Mesendoderm (in vitro differentiated cells): ENCODE results near the gene PCBP4.

Experiments
- DNase-seq: peaks from one replicate; pipeline ENCODE4 v3.0.0; 2013
- H2AK5ac ChIP-seq: 2 replicates; pipeline ENCODE4 v1.6.1; 2013; ENCODE audit warnings: low read length, inconsistent platforms
- H2BK120ac ChIP-seq: 2 replicates; pipeline ENCODE4 v1.6.1; 2013; ENCODE audit warnings: low read depth, mild to moderate bottlenecking, low read length, moderate library complexity, mixed read lengths
- H2BK15ac ChIP-seq: replicated peaks from 2 replicates; pipeline ENCODE4 v1.6.1; 2013; ENCODE audit warnings: low read depth, mild to moderate bottlenecking, moderate library complexity
- H2BK5ac ChIP-seq: 2 replicates; pipeline ENCODE4 v1.6.1; 2013; ENCODE audit warnings: low read length, inconsistent platforms
- H3K18ac ChIP-seq: 2 replicates; pipeline ENCODE4 v1.6.1; 2013; ENCODE audit warnings: mild to moderate bottlenecking, low read length, mixed read lengths
- H3K23ac ChIP-seq: one replicate; pipeline ENCODE4 v1.6.1; 2013; ENCODE audit warnings: low read length
- H3K27ac ChIP-seq: 2 replicates; pipeline ENCODE4 v1.5.1; 2013; ENCODE audit warnings: low read depth, mild to moderate bottlenecking, inconsistent platforms, low read length, moderate library complexity
- H3K27me3 ChIP-seq: 2 replicates; pipeline ENCODE4 v1.6.1; 2013; ENCODE audit warnings: low read length, control low read depth, mild to moderate bottlenecking, inconsistent platforms; ENCODE audit not compliant: insufficient read depth, poor library complexity
- H3K36me3 ChIP-seq: 2 replicates; pipeline ENCODE4 v1.6.1; 2013; ENCODE audit warnings: low read length, inconsistent platforms; ENCODE audit not compliant: control insufficient read depth, insufficient read depth
- H3K4ac ChIP-seq: one replicate; pipeline ENCODE4 v1.6.1; 2013; ENCODE audit warnings: low read depth, mild to moderate bottlenecking, low read length, moderate library complexity
- H3K4me1 ChIP-seq: 2 replicates; pipeline ENCODE4 v1.6.1; 2013; ENCODE audit warnings: low read depth, low read length, inconsistent platforms; ENCODE audit not compliant: control insufficient read depth
- H3K4me2 ChIP-seq: 2 replicates; pipeline ENCODE4 v1.6.1; 2013; ENCODE audit warnings: low read length
- H3K4me3 ChIP-seq: 2 replicates; pipeline ENCODE4 v1.5.1; 2013; ENCODE audit warnings: mild to moderate bottlenecking, low read length
- H3K56ac ChIP-seq: one replicate; pipeline ENCODE4 v1.6.1; 2013; ENCODE audit warnings: low read length
- H3K79me1 ChIP-seq: 2 replicates; pipeline ENCODE4 v1.6.1; 2013; ENCODE audit warnings: low read length, inconsistent platforms
- H3K79me2 ChIP-seq: 2 replicates; pipeline ENCODE4 v1.6.1; 2013; ENCODE audit warnings: mild to moderate bottlenecking, low read length; ENCODE audit not compliant: control insufficient read depth, insufficient read depth
- H3K9ac ChIP-seq: 2 replicates; pipeline ENCODE4 v1.6.1; 2013; ENCODE audit warnings: low read length, inconsistent platforms
- H4K5ac ChIP-seq: one replicate; pipeline ENCODE4 v1.6.1; 2013; ENCODE audit warnings: low read length
- H4K8ac ChIP-seq: one replicate; pipeline ENCODE4 v1.6.1; 2013; ENCODE audit warnings: low read depth, mild to moderate bottlenecking, control low read depth, low read length, moderate library complexity
- WGBS: extraction: QIAGEN DNeasy Blood & Tissue Kit; methylation state at CpG from one replicate; pipeline ENCODE4 v1.1.7; 2013; ENCODE audit warnings: low lambda C conversion rate, missing lambda C conversion rate; ENCODE audit not compliant: insufficient coverage; ENCODE audit errors: extremely low coverage; 5-methylcytosine and 5-hydroxymethylcytosine counted together

The PCBP4 gene

GRCh38 chr3:51947215-51947900 is 19.9 kb downstream of the PCBP4 start:
- Histone ChIP-seq H2AK5ac (no peak overlapping the region), H2BK120ac (no peak overlapping the region), H3K23ac (no peak overlapping the region), H2BK15ac (no peak overlapping the region), H3K36me3 (no peaks in the 10 kb centered on the region), H3K18ac (no peak overlapping the region), H4K8ac (no peak overlapping the region), H3K27me3 (no peaks in the 10 kb centered on the region), H4K5ac (no peak overlapping the region), H3K56ac (no peak overlapping the region), H3K4me2 (no peak overlapping the region), H3K4ac (no peak overlapping the region), H3K4me1 (peaks cover 2% of the 10 kb centered on the region), H3K9ac (no peak overlapping the region), H3K4me3 (no peak overlapping the region), H2BK5ac (no peak overlapping the region), H3K27ac (no peak overlapping the region), H3K79me1 (no peaks in the 10 kb centered on the region), H3K79me2 (no peaks in the 10 kb centered on the region)
- DNase-seq: no peak
- WGBS: no CpG with 5 or more reads among the region's 13 CpGs

- no peak overlapping the region for H4K8ac ChIP-seq
- H3K4ac ChIP-seq: no peak overlapping the region
- H2BK15ac ChIP-seq: no peak overlapping the region
- H3K27me3 ChIP-seq: no peaks in the 10 kb centered on the region
- H3K18ac ChIP-seq: no peak overlapping the region
- H3K27ac ChIP-seq: no peak overlapping the region
- no peak overlapping the region for H3K4me2 ChIP-seq
- DNase-seq: no peak
- H3K4me1 ChIP-seq: peaks cover 2% of the 10 kb centered on the region
- H2BK120ac ChIP-seq: no peak overlapping the region
- no peak overlapping the region for H2AK5ac ChIP-seq
- no peaks in the 10 kb centered on the region for H3K79me2 ChIP-seq
- H3K79me1 ChIP-seq: no peaks in the 10 kb centered on the region
- no peaks in the 10 kb centered on the region for H3K36me3 ChIP-seq
- H3K4me3 ChIP-seq: no peak overlapping the region
- H2BK5ac ChIP-seq: no peak overlapping the region
- no CpG with 5 or more reads among the region's 4 CpGs for WGBS
- H3K9ac ChIP-seq: no peak overlapping the region
- no peak overlapping the region for H4K5ac ChIP-seq
- H3K23ac ChIP-seq: no peak overlapping the region
- H3K56ac ChIP-seq: no peak overlapping the region
These were observed 20.5 kb downstream of the PCBP4 start for GRCh38 chr3:51946796-51947195.

GRCh38 chr3:51945926-51946705 is 21.1 kb downstream of the PCBP4 start:
- no peak overlapping the region for H3K4me2 ChIP-seq
- peaks cover 2% of the 10 kb centered on the region for H3K4me1 ChIP-seq
- H3K56ac ChIP-seq: no peak overlapping the region
- no peak overlapping the region for H3K9ac ChIP-seq
- no peak overlapping the region for H4K8ac ChIP-seq
- DNase-seq: no peak
- no peak overlapping the region for H2BK5ac ChIP-seq
- no CpG with 5 or more reads among the region's 14 CpGs for WGBS
- no peak overlapping the region for H2BK120ac ChIP-seq
- no peak overlapping the region for H3K23ac ChIP-seq
- H4K5ac ChIP-seq: no peak overlapping the region
- no peak overlapping the region for H2AK5ac ChIP-seq
- no peak overlapping the region for H3K18ac ChIP-seq
- H3K79me1 ChIP-seq: peaks cover under 1% of the 10 kb centered on the region
- no peak overlapping the region for H2BK15ac ChIP-seq
- no peaks in the 10 kb centered on the region for H3K27me3 ChIP-seq
- H3K36me3 ChIP-seq: no peaks in the 10 kb centered on the region
- no peak overlapping the region for H3K4me3 ChIP-seq
- H3K79me2 ChIP-seq: peaks cover 5% of the 10 kb centered on the region
- H3K27ac ChIP-seq: no peak overlapping the region
- no peak overlapping the region for H3K4ac ChIP-seq

GRCh38 chr3:51945031-51945840 is 22.0 kb downstream of the PCBP4 start:
- Histone ChIP-seq H3K4me3 (no peak overlapping the region), H4K5ac (no peak overlapping the region), H4K8ac (no peak overlapping the region), H3K4me2 (no peak overlapping the region), H2AK5ac (no peak overlapping the region), H3K27me3 (no peaks in the 10 kb centered on the region), H2BK5ac (no peak overlapping the region), H3K56ac (no peak overlapping the region), H3K18ac (no peak overlapping the region), H3K36me3 (no peaks in the 10 kb centered on the region), H3K23ac (no peak overlapping the region), H3K4ac (no peak overlapping the region), H3K79me1 (peaks cover 5% of the 10 kb centered on the region), H3K79me2 (peaks cover 13% of the 10 kb centered on the region), H2BK15ac (no peak overlapping the region), H3K27ac (no peak overlapping the region), H3K4me1 (peaks cover 4% of the 10 kb centered on the region), H2BK120ac (no peak overlapping the region), H3K9ac (no peak overlapping the region)
- WGBS: no CpG with 5 or more reads among the region's 18 CpGs
- DNase-seq: no peak

GRCh38 chr3:51944451-51945021 is 22.7 kb downstream of the PCBP4 start:
- no peaks in the 10 kb centered on the region for H3K36me3 ChIP-seq
- H3K4ac ChIP-seq: no peak overlapping the region
- H4K5ac ChIP-seq: no peak overlapping the region
- H2BK120ac ChIP-seq: no peak overlapping the region
- no peak overlapping the region for H3K27ac ChIP-seq
- no peak overlapping the region for H3K23ac ChIP-seq
- no peak for DNase-seq
- peaks cover 18% of the 10 kb centered on the region for H3K79me2 ChIP-seq
- no peak overlapping the region for H3K4me2 ChIP-seq
- no peak overlapping the region for H3K4me3 ChIP-seq
- no peaks in the 10 kb centered on the region for H3K27me3 ChIP-seq
- H4K8ac ChIP-seq: no peak overlapping the region
- H2BK5ac ChIP-seq: no peak overlapping the region
- H3K4me1 ChIP-seq: peaks cover 4% of the 10 kb centered on the region
- no CpG with 5 or more reads among the region's 11 CpGs for WGBS
- H2AK5ac ChIP-seq: no peak overlapping the region
- H3K56ac ChIP-seq: no peak overlapping the region
- no peak overlapping the region for H2BK15ac ChIP-seq
- no peak overlapping the region for H3K18ac ChIP-seq
- no peak overlapping the region for H3K9ac ChIP-seq
- H3K79me1 ChIP-seq: peaks cover 7% of the 10 kb centered on the region
